ENCODE measurements around the gene TRPM5.

- TF ChIP-seq EZH2phosphoT487 (IDR thresholded peaks at IDR 0.05) (no peak), CTCF (IDR thresholded peaks at IDR 0.05) (no peak)
These were observed 34.5 kb downstream of the TRPM5 start for GRCh38 chr11:2409611-2410468.

All from neural progenitor cell (in vitro differentiated cells).